GM21619 (cell line): Measurements from ENCODE around the gene PRELID2.
A peak's percentile ranks its signal among the peaks of the same experiment; 100 is the strongest.
"Not testable (repeated sequence)": the region's sequence is repeated elsewhere in the genome, so short reads cannot be mapped to it uniquely, and the experiment has no call there.

Source experiments
- ATAC-seq: cut with Tn5 transposase; IDR thresholded peaks from one replicate; pipeline ENCODE4 v1.9.1; 2021; ENCODE audit not compliant: unreplicated experiment

PRELID2 gene

GRCh38 chr5:145840458-145841132, 5.5 kb upstream of the PRELID2 start:
- ATAC-seq: no peak

- ATAC-seq: no peak
Measured at GRCh38 chr5:145838276-145838675, 3.1 kb upstream of the PRELID2 start.

GRCh38 chr5:145836241-145836640, 1.1 kb upstream of the PRELID2 start:
- ATAC-seq: not testable (repeated sequence)

GRCh38 chr5:145835848-145836239, 702 bp upstream of the PRELID2 start:
- no peak for ATAC-seq

GRCh38 chr5:145834554-145834916, 607 bp downstream of the PRELID2 start:
- no peak for ATAC-seq

- ATAC-seq: no peak
Measured at GRCh38 chr5:145833631-145834200, 1.4 kb downstream of the PRELID2 start.

- ATAC-seq: no peak
Measured at GRCh38 chr5:145830594-145830993, 4.5 kb downstream of the PRELID2 start.

GRCh38 chr5:145829708-145830361, 5.3 kb downstream of the PRELID2 start:
- ATAC-seq: no peak

GRCh38 chr5:145826895-145827674, 8.1 kb downstream of the PRELID2 start:
- no peak for ATAC-seq

GRCh38 chr5:145825751-145826180, 9.4 kb downstream of the PRELID2 start:
- ATAC-seq: peak; percentile 71

- ATAC-seq: no peak
Measured at GRCh38 chr5:145824040-145824439, 11.1 kb downstream of the PRELID2 start.

GRCh38 chr5:145818604-145819003, 16.5 kb downstream of the PRELID2 start:
- no peak for ATAC-seq

- no peak for ATAC-seq
Measured at GRCh38 chr5:145812877-145813276, 22.3 kb downstream of the PRELID2 start.

- ATAC-seq: no peak
Measured at GRCh38 chr5:145811834-145812625, 23.1 kb downstream of the PRELID2 start.

- ATAC-seq: no peak
Measured at GRCh38 chr5:145806923-145807322, 28.2 kb downstream of the PRELID2 start.

- ATAC-seq: no peak
Measured at GRCh38 chr5:145805819-145806218, 29.3 kb downstream of the PRELID2 start.

- no peak for ATAC-seq
Measured at GRCh38 chr5:145804701-145805100, 30.4 kb downstream of the PRELID2 start.

GRCh38 chr5:145803112-145804004, 31.8 kb downstream of the PRELID2 start:
- ATAC-seq: no peak

- ATAC-seq: no peak
Measured at GRCh38 chr5:145801195-145801594, 33.9 kb downstream of the PRELID2 start.

GRCh38 chr5:145800181-145800580, 35.0 kb downstream of the PRELID2 start:
- no peak for ATAC-seq
